ENCODE results near the gene ARHGAP20. TPM values are rescaled to one million over a fixed set of nuclear protein-coding genes. Genes with fewer than 3 reads are reported as not detected.
"Not testable (repeated sequence)": the region's sequence is repeated elsewhere in the genome, so short reads cannot be mapped to it uniquely, and the experiment has no call there.

ARHGAP20 gene
- total and polyA plus RNA-seq, 8 donors, result 0.80 to 33.9 (median 4.2) TPM; not detected in 1

DNA sequence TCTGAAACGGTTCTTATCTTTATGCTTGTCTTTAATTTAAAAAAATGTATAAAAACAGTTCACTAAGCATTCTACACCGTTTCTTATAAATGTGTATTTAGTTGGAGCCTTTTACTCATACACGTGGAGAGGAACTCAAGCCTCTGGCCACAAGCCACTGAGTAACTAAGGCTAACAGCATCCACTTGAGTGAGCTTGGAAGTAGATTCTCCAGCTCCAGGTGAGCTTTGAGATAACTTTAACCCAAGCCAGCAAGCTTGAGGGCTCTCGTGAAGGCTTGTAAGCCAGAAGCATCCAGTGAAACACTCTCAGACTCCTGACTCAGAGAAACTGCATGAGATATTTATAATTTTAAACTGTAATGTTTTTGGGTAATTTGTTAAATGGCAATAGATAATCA lies 82.6 kb downstream of the ARHGAP20 start:
- H3K4me3 ChIP-seq, result no peak overlapping the region
- no peak for DNase-seq
- peaks cover 0 to 8% (median 2%) of the 10 kb centered on the region in 4 donors for H3K4me1 ChIP-seq
- no peaks in the 10 kb centered on the region for H3K9me3 ChIP-seq
- H3K27ac ChIP-seq, result no peak overlapping the region
- no peaks in the 10 kb centered on the region for H3K36me3 ChIP-seq
- TF ChIP-seq POLR2AphosphoS5 (IDR thresholded peaks at IDR 0.05) (no peak), EP300 (IDR thresholded peaks at IDR 0.05) (no peak), CTCF (IDR thresholded peaks at IDR 0.05) (no peak), POLR2A (IDR thresholded peaks at IDR 0.05) (no peak)
- no peaks in the 10 kb centered on the region for H3K27me3 ChIP-seq
- WGBS, 5 donors, result 32 to 43% (median 39%) methylated on average over 4 of the region's 4 CpGs
- intact Hi-C loops (cut with DNase I; ENCODE audit: low total_unique reads), result no loop called here

DNA sequence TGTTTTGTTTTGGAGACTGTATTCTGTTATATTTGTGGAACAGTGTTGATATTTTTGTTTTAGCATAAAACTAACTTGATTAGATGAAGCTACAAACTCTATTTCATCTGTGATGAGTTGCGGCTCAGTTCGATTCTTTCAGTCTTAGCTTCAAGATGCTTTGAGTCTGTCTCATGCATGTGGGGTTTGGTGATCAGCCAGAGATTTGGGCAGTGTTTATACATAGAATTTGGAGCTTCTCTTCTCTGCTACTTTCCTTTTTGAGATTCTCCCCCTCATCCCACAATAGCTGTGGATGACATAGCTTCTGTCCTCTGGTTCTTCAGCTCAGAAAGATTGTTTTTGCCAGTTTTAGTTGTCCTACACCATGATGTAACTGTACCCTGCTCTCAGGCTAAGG lies 90.4 kb downstream of the ARHGAP20 start:
- no peak for DNase-seq
- no peaks in the 10 kb centered on the region for H3K4me1 ChIP-seq
- intact Hi-C loops (cut with DNase I; ENCODE audit: low total_unique reads), result no loop called here
- TF ChIP-seq POLR2A (IDR thresholded peaks at IDR 0.05) (no peak), EP300 (IDR thresholded peaks at IDR 0.05) (no peak), POLR2AphosphoS5 (IDR thresholded peaks at IDR 0.05) (no peak), CTCF (IDR thresholded peaks at IDR 0.05) (no peak)
- no peaks in the 10 kb centered on the region for H3K9me3 ChIP-seq
- no peak overlapping the region for H3K4me3 ChIP-seq
- WGBS, 5 donors, result 0 to 95% (median 56%) methylated on average over 2 of the region's 2 CpGs
- H3K36me3 ChIP-seq, result no peaks in the 10 kb centered on the region
- no peaks in the 10 kb centered on the region for H3K27me3 ChIP-seq
- no peak overlapping the region for H3K27ac ChIP-seq

DNA sequence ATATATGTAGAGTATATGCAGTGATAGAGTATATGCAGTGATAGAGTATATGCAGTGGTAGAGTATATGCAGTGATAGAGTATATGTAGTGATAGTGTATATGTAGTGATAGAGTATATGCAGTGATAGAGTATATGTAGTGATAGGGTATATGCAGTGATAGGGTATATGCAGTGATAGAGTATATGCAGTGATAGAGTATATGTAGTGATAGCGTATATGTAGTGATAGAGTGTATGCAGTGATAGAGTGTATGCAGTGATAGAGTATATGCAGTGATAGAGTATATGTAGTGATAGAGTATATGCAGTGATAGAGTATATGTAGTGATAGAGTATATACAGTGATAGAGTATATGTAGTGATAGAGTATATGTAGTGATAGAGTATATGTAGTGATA lies 92.9 kb downstream of the ARHGAP20 start:
- H3K27me3 ChIP-seq; H3K4me1 ChIP-seq; intact Hi-C loops (cut with DNase I; ENCODE audit: low total_unique reads); H3K9me3 ChIP-seq; DNase-seq; H3K4me3 ChIP-seq; H3K36me3 ChIP-seq; H3K27ac ChIP-seq: not testable (repeated sequence)
- WGBS, 5 donors, result 97 to 100% (median 98%) methylated on average over 1 of the region's 1 CpG

DNA sequence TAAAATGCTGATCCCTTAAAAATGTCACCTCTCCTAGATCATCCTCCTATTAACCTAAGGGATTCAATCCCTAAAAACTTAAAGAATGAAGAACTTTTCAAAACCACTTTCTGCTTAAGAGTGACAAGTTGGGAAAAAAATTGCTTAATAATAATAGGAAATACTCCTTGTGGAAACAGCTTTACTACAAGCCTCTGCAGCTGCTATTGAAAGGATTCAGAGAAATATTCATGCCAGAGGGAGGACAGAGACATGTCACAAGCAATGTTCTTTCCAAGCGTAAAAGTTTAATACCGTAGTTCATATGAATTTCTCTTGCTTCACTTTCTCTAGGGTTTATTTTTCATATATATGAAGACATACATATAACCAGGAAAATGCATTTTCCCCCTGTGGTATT lies 98.2 kb downstream of the ARHGAP20 start:
- Histone ChIP-seq H3K27me3 (no peaks in the 10 kb centered on the region), H3K4me1 (no peaks in the 10 kb centered on the region), H3K36me3 (no peaks in the 10 kb centered on the region), H3K9me3 (no peaks in the 10 kb centered on the region), H3K4me3 (no peak overlapping the region), H3K27ac (no peak overlapping the region)
- DNase-seq, result no peak
- 85 to 96% (median 93%) methylated on average over 2 of the region's 2 CpGs for WGBS, 5 donors
- intact Hi-C loops (cut with DNase I; ENCODE audit: low total_unique reads), result no loop called here
- TF ChIP-seq POLR2AphosphoS5 (IDR thresholded peaks at IDR 0.05) (no peak), POLR2A (IDR thresholded peaks at IDR 0.05) (no peak), CTCF (IDR thresholded peaks at IDR 0.05) (no peak), EP300 (IDR thresholded peaks at IDR 0.05) (no peak)

- H3K27me3 ChIP-seq, result no peaks in the 10 kb centered on the region
- no peak overlapping the region for H3K4me3 ChIP-seq
- H3K27ac ChIP-seq, result no peak overlapping the region
- 79 to 90% (median 84%) methylated on average over 3 of the region's 3 CpGs for WGBS, 5 donors
- intact Hi-C loops (cut with DNase I; ENCODE audit: low total_unique reads), result no loop called here
- no peak for DNase-seq
- no peaks in the 10 kb centered on the region for H3K36me3 ChIP-seq
- no peaks in the 10 kb centered on the region for H3K9me3 ChIP-seq
- no peak for TF ChIP-seq CTCF (IDR thresholded peaks at IDR 0.05)
- no peak for TF ChIP-seq POLR2A (IDR thresholded peaks at IDR 0.05)
- TF ChIP-seq POLR2AphosphoS5 (IDR thresholded peaks at IDR 0.05), result no peak
- no peak for TF ChIP-seq EP300 (IDR thresholded peaks at IDR 0.05)
- no peaks in the 10 kb centered on the region for H3K4me1 ChIP-seq
Measured at GRCh38 chr11:110613197-110613918, 98.9 kb downstream of the ARHGAP20 start.

All from stomach (tissue), 9 donors.